Measurements from ENCODE around the gene GARIN5A.

Gene GARIN5A

DNA sequence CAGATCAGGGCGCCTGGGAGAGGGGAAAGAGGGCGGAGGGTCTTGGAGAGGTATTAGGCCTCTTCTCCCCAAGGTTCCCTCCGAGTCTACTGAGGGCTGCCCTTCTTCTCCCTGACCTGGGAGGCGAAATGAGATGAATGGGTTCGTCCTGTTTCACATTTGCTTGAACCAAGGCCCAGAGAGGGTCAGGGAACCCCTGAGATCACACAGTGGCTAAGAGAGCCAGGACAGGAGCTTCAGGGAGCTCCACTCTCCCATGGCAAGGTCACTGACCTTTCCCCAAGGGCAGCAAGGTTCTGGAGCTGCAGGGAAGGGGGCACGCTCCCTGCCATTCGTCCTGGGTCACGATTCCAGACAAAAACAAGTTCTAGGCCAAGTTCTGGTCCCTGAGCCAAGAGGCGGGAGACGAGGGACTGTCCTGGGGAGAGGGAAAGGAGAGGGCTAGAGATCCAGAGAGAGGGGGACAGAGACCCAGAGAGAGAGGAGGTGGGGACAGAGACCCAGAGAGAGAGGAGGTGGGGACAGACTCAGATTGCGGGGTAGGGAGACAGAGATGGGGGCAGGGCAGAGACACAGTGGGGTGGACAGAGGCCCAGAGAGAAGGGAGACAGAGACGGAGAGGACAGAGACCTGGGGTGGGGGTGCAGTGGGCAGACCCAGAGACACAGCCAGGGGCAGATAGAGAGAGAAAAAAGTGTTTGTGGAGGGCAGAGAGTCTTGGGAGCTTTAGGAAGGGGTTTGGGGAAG, 36.5 kb upstream of the GARIN5A start:
- no peak overlapping the region for H3K4me3 ChIP-seq (replicated peaks; ENCODE audit: insufficient read depth, low read length)
- no peak overlapping the region for H3K27ac ChIP-seq (replicated peaks)
- no peak for DNase-seq (ENCODE audit: low read depth in 1 of 2, low spot score in 1 of 2)
- peaks cover 8% of the 10 kb centered on the region for H3K27me3 ChIP-seq (ENCODE audit: insufficient read depth, poor library complexity, severe bottlenecking)
- TF ChIP-seq POLR2AphosphoS5 (IDR thresholded peaks at IDR 0.05; ENCODE audit: low read depth): no peak
- TF ChIP-seq CTCF (IDR thresholded peaks at IDR 0.05; ENCODE audit: insufficient read depth, low read length): no peak
- TF ChIP-seq SPI1 (IDR thresholded peaks at IDR 0.05; ENCODE audit: borderline replicate concordance, low read depth): no peak
- TF ChIP-seq GABPA (IDR thresholded peaks at IDR 0.05; ENCODE audit: low read depth): no peak
- TF ChIP-seq, protein P1, sequence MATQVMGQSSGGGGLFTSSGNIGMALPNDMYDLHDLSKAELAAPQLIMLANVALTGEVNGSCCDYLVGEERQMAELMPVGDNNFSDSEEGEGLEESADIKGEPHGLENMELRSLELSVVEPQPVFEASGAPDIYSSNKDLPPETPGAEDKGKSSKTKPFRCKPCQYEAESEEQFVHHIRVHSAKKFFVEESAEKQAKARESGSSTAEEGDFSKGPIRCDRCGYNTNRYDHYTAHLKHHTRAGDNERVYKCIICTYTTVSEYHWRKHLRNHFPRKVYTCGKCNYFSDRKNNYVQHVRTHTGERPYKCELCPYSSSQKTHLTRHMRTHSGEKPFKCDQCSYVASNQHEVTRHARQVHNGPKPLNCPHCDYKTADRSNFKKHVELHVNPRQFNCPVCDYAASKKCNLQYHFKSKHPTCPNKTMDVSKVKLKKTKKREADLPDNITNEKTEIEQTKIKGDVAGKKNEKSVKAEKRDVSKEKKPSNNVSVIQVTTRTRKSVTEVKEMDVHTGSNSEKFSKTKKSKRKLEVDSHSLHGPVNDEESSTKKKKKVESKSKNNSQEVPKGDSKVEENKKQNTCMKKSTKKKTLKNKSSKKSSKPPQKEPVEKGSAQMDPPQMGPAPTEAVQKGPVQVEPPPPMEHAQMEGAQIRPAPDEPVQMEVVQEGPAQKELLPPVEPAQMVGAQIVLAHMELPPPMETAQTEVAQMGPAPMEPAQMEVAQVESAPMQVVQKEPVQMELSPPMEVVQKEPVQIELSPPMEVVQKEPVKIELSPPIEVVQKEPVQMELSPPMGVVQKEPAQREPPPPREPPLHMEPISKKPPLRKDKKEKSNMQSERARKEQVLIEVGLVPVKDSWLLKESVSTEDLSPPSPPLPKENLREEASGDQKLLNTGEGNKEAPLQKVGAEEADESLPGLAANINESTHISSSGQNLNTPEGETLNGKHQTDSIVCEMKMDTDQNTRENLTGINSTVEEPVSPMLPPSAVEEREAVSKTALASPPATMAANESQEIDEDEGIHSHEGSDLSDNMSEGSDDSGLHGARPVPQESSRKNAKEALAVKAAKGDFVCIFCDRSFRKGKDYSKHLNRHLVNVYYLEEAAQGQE (IDR thresholded peaks at IDR 0.05; ENCODE audit: insufficient replicate concordance, low read depth): no peak

- no peak overlapping the region for H3K27ac ChIP-seq (replicated peaks)
Observed at GRCh38 chr19:50512112-50512998, 35.7 kb upstream of the GARIN5A start.

More at GRCh38 chr19:50512112-50512998, 35.7 kb upstream of the GARIN5A start:
- no peak for TF ChIP-seq CTCF (IDR thresholded peaks at IDR 0.05; ENCODE audit: insufficient read depth, low read length)
- TF ChIP-seq, protein P1 (IDR thresholded peaks at IDR 0.05; ENCODE audit: insufficient replicate concordance, low read depth): no peak
- no peak for TF ChIP-seq GABPA (IDR thresholded peaks at IDR 0.05; ENCODE audit: low read depth)
- TF ChIP-seq SPI1 (IDR thresholded peaks at IDR 0.05; ENCODE audit: borderline replicate concordance, low read depth): no peak
- no peak for TF ChIP-seq POLR2AphosphoS5 (IDR thresholded peaks at IDR 0.05; ENCODE audit: low read depth)
- Histone ChIP-seq H3K27me3 (ENCODE audit: insufficient read depth, poor library complexity, severe bottlenecking) (peaks cover 8% of the 10 kb centered on the region), H3K4me3 (replicated peaks; ENCODE audit: insufficient read depth, low read length) (no peak overlapping the region)
- DNase-seq (ENCODE audit: low read depth in 1 of 2, low spot score in 1 of 2): no peak

All from HL-60 (cell line).